Lower lobe of right lung (tissue), 2 donors: ENCODE data around the gene ACSM4. TPM values are rescaled to one million over a fixed set of nuclear protein-coding genes. Genes with fewer than 3 reads are reported as not detected.

Experiments used
- ATAC-seq, 2 donors: fragments of 200-7000 bp; cut with Tn5 transposase; one replicate each; pipeline ENCODE4 v1.9.1; 2020 to 2022; ENCODE audit warnings: mild to moderate bottlenecking in 2 of 2, moderate library complexity in 2 of 2
- DNase-seq: peaks from one replicate; pipeline ENCODE4 v3.0.0-alpha.2; 2020
- H3K27ac ChIP-seq: fragments of 200-600 bp; one replicate; pipeline ENCODE4 v1.8.0; 2022
- H3K27me3 ChIP-seq: fragments of 200-600 bp; one replicate; pipeline ENCODE4 v1.8.0; 2022; ENCODE audit warnings: low read depth
- H3K36me3 ChIP-seq: fragments of 200-600 bp; one replicate; pipeline ENCODE4 v1.8.0; 2022; ENCODE audit warnings: mild to moderate bottlenecking
- H3K4me1 ChIP-seq: fragments of 200-600 bp; one replicate; pipeline ENCODE4 v1.8.0; 2022
- H3K4me3 ChIP-seq: fragments of 200-600 bp; one replicate; pipeline ENCODE4 v1.8.0; 2022; ENCODE audit warnings: mild to moderate bottlenecking
- H3K9me3 ChIP-seq: fragments of 200-600 bp; one replicate; pipeline ENCODE4 v1.8.0; 2022
- intact Hi-C: fragments of 100-400 bp; cut with DNase I; formaldehyde crosslinking; loops from one replicate; pipeline ENCODE4 v1.11.0; 2022
- long read RNA-seq: library from polyadenylated mRNA; unstranded; transcript quantifications from one replicate; pipeline ENCODE4 v2.0.0, GENCODE V29; 2021
- total RNA-seq: library from RNA; stranded (reverse); fragmentation: NEBNext Ultra II Directional; extraction: Animal tissue kit (Norgen Biotek cat#: 25700); gene quantifications from one replicate; pipeline ENCODE4 v1.2.1, GENCODE V29; 2021
- TF ChIP-seq, protein P1 (sequence below): fragments of 200-600 bp; IDR thresholded peaks from one replicate; pipeline ENCODE4 v1.8.0; 2022; ENCODE audit warnings: antibody characterized with exemption, mild to moderate bottlenecking
- donor health status: DM: no; HTN: yes; CAD: no; lungs with severe emphysema.

The ACSM4 gene, protein sequence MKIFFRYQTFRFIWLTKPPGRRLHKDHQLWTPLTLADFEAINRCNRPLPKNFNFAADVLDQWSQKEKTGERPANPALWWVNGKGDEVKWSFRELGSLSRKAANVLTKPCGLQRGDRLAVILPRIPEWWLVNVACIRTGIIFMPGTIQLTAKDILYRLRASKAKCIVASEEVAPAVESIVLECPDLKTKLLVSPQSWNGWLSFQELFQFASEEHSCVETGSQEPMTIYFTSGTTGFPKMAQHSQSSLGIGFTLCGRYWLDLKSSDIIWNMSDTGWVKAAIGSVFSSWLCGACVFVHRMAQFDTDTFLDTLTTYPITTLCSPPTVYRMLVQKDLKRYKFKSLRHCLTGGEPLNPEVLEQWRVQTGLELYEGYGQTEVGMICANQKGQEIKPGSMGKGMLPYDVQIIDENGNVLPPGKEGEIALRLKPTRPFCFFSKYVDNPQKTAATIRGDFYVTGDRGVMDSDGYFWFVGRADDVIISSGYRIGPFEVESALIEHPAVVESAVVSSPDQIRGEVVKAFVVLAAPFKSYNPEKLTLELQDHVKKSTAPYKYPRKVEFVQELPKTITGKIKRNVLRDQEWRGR
- total RNA-seq: not detected
- long read RNA-seq: 0 reads

DNA sequence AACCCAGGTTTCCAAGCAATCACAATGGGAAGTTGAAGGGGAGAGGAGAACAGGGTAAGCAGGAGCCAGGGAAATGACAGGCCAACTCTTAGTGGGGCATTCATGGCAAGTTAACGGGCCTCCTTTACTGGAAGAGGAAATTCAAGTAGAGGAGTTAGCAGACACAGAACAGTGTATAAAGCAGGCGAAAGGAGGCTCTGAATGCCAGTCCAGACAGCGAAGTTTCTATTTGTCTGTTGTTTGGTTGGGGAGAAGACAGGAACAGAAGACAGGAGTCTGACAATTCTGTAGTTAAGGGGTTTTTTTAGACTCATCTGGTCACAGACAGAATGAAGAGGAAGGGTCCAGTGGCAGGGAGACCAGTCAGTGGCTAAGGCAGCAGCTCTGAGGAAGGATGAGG is at the start of gene ACSM4:
Gene ACSM4, plus strand, starts transcription at position 301 of the 400 bp plus-strand sequence. CDS start 260 bp downstream, outside the sequence.
- DNase-seq: no peak
- no peak within 1 kb of the TSS for H3K27ac ChIP-seq
- no peaks in the 10 kb centered on the region for H3K36me3 ChIP-seq
- H3K9me3 ChIP-seq: no peaks in the 10 kb centered on the region
- no peaks in the 10 kb centered on the region for H3K4me1 ChIP-seq
- intact Hi-C loops: no loop called here
- no peak for ATAC-seq
- H3K4me3 ChIP-seq: no peak within 1 kb of the TSS
- peaks cover 4% of the 10 kb centered on the region for H3K27me3 ChIP-seq
- TF ChIP-seq, protein P1, sequence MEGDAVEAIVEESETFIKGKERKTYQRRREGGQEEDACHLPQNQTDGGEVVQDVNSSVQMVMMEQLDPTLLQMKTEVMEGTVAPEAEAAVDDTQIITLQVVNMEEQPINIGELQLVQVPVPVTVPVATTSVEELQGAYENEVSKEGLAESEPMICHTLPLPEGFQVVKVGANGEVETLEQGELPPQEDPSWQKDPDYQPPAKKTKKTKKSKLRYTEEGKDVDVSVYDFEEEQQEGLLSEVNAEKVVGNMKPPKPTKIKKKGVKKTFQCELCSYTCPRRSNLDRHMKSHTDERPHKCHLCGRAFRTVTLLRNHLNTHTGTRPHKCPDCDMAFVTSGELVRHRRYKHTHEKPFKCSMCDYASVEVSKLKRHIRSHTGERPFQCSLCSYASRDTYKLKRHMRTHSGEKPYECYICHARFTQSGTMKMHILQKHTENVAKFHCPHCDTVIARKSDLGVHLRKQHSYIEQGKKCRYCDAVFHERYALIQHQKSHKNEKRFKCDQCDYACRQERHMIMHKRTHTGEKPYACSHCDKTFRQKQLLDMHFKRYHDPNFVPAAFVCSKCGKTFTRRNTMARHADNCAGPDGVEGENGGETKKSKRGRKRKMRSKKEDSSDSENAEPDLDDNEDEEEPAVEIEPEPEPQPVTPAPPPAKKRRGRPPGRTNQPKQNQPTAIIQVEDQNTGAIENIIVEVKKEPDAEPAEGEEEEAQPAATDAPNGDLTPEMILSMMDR: no peak

DNA sequence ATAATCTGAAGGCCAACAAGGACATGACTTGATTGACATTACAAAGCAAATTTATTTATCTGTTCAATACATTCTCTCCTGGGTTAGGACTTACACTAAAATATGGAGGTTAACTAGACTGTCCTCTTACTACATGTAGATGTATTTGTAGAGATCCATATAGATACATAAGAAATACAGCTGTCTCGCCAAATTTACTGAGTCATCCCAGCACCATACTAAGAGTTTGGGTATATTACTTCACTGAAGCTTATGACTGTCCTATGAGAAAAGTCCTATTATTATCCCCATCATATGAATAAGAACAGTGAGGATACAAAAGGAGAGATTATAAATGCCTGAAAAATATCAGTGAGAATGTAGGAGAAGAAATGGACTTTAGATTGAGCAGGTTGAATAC is 44.8 kb upstream of the ACSM4 start:
- DNase-seq: no peak
- no peaks in the 10 kb centered on the region for H3K36me3 ChIP-seq
- H3K4me1 ChIP-seq: no peaks in the 10 kb centered on the region
- ATAC-seq: no peak
- no peaks in the 10 kb centered on the region for H3K9me3 ChIP-seq
- H3K27ac ChIP-seq: no peak overlapping the region
- intact Hi-C loops: no loop called here
- TF ChIP-seq, protein P1: no peak
- no peaks in the 10 kb centered on the region for H3K27me3 ChIP-seq
- H3K4me3 ChIP-seq: no peak overlapping the region

DNA sequence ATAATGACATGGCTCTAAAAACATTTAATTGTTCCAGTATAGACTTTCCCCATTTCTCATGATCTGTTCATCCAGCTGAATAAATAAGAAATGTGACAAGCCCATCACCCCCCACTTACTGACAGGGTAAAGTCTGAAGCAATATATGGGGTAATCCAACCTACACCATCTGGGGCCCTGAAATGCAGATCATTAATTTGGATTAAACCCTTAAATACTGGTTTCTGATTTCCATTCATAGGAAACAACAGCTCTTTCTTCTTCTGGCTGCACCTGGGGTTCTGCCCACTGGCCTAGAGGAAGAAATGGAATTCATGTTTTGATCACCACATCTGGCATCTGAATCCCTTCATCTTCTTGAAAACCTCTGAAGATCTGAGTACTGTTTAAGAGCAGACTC is 39.3 kb upstream of the ACSM4 start:
- Histone ChIP-seq H3K4me1 (no peaks in the 10 kb centered on the region), H3K36me3 (no peaks in the 10 kb centered on the region), H3K27ac (no peak overlapping the region), H3K27me3 (no peaks in the 10 kb centered on the region), H3K9me3 (no peaks in the 10 kb centered on the region), H3K4me3 (no peak overlapping the region)
- intact Hi-C loops: no loop called here
- ATAC-seq (no peak), DNase-seq (no peak)
- TF ChIP-seq, protein P1: no peak

DNA sequence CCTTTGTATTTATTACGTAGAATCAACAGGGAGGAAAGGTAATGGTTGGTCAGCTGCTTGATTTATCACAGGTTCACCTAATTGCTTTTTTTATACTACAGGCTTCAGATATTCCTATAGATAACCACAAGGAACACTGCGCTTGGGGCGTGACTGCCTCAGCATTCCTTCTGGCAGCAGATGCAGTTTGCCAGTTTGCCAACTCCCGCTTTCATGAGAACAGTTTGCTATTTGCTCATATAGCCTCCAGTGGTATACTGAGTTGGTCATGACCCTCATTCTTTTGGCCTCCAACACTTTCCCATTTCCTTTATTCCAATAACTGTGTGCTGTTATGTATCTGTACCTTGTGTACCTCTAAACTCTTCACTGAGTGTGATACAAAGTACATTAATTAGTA is 38.6 kb upstream of the ACSM4 start:
- DNase-seq: no peak
- no peak for ATAC-seq
- Histone ChIP-seq H3K4me1 (no peaks in the 10 kb centered on the region), H3K4me3 (no peak overlapping the region), H3K36me3 (no peaks in the 10 kb centered on the region), H3K27ac (no peak overlapping the region), H3K9me3 (no peaks in the 10 kb centered on the region), H3K27me3 (no peaks in the 10 kb centered on the region)
- intact Hi-C loops: no loop called here
- TF ChIP-seq, protein P1: no peak

DNA sequence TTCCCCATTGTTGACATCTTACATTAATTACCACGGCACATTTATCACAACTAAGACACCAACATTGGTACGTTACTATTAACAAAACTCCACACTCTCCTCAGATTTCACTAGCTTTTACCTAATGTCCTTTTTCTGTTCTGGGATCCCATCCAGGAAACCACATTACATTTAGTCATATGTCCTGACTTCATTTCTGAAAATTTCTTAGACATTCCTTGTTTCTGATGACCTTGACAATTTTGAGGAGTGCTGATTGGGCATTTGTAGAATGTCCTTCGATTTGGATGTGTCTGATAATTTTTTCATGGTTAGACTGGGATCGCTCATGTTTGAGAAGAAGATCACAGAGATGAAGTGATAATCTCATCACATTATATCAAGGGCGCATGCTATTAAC is 34.6 kb upstream of the ACSM4 start:
- no peak for ATAC-seq
- Histone ChIP-seq H3K4me3 (no peak overlapping the region), H3K4me1 (no peaks in the 10 kb centered on the region), H3K27me3 (no peaks in the 10 kb centered on the region), H3K9me3 (no peaks in the 10 kb centered on the region), H3K27ac (no peak overlapping the region), H3K36me3 (no peaks in the 10 kb centered on the region)
- intact Hi-C loops: no loop called here
- no peak for DNase-seq
- TF ChIP-seq, protein P1: no peak
